ENCODE data around the gene WDR89. TPM values are rescaled to one million over a fixed set of nuclear protein-coding genes. Genes with fewer than 3 reads are reported as not detected.

Gene WDR89
- total and polyA plus RNA-seq, 7 experiments from 2014 or later = 12.6 to 44.1 (median 24.0) TPM

DNA sequence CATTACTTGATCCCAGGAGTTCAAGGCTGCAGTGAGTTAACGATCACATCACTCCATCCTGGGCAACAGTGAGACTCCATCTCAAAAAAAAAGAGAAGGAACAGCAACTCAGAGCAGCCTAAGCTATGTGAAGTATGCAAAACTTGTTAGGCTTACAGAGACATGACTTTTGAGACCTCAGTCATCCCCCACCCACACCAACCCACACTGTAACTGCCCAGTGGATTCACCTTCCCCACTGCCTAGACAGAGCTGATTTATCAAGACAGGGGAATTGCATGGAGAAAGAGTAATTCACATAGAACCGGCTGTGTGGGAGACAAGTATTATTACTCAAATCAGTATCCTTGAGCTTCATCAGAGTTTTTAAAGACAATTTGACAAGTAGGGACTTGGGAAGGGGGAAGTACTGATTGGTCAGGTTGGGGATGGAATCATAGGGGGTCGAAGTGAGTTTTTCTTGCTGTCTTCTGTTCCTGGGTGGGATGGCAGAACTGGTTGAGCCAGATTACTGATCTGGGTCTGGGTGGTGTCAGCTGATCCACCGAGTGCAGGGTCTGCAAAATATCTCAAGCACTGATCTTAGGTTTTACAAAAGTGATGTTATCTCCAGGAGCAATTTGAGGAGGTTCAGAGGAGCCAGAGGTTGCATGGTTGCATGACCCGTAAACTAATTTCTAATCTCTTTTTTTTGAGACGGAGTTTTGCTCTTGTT lies 6.2 kb upstream of the WDR89 start:
- ChIA-PET POLR2A (interaction anchor here (0.7 to 7.6 kb wide), 6 partner anchors 13 to 1233 kb away, joined by 3 to 105 read pairs (median 4); partner anchors contain the start of gene SGPP1), CTCF (interaction anchor here (0.7 to 5.6 kb wide), 3 partner anchors 8 to 122 kb away, joined by 3 to 18 read pairs (median 4); no protein-coding TSS in a partner anchor)
- Histone ChIP-seq H3K4me3 (ENCODE audit: low read length) (no peak overlapping the region), H3K27ac (ENCODE audit: low read depth, low read length) (no peak overlapping the region), H3K4me1 (ENCODE audit: control insufficient read depth in 2 of 2, insufficient read depth in 2 of 2, low read length in 2 of 2) (peaks cover 27 to 54% of the 10 kb centered on the region in 2 donors), H3K27me3 (ENCODE audit: control insufficient read depth in 2 of 2, insufficient read depth in 2 of 2, low read length in 2 of 2) (no peaks in the 10 kb centered on the region), H3K36me3 (ENCODE audit: control insufficient read depth in 2 of 3, insufficient read depth in 3 of 3, low read length in 3 of 3) (no peaks in the 10 kb centered on the region), H3K9me3 (ENCODE audit: control insufficient read depth in 2 of 3, low read length in 3 of 3) (no peaks in the 10 kb centered on the region)
- DNase-seq (no peak), ATAC-seq (no peak)
- peaks cover 21 to 79% (median 50%) of the 10 kb centered on the region in 7 donors for H3K4me1 Mint-ChIP-seq
- peak overlapping the region in 8 of 9 donors; percentile 56 to 100 (median 89) for H3K27ac Mint-ChIP-seq
- peaks cover 0 to 34% (median 18%) of the 10 kb centered on the region in 5 donors for H3K36me3 Mint-ChIP-seq
- intact Hi-C loops (cut with micrococcal nuclease) = no loop called here
- H3K27me3 Mint-ChIP-seq = no peaks in the 10 kb centered on the region
- H3K9me3 Mint-ChIP-seq = peaks cover 0 to 5% (median 0%) of the 10 kb centered on the region in 11 donors
- H3K4me3 Mint-ChIP-seq = peak overlapping the region in 5 of 10 donors; percentile 23 to 42 (median 35)

DNA sequence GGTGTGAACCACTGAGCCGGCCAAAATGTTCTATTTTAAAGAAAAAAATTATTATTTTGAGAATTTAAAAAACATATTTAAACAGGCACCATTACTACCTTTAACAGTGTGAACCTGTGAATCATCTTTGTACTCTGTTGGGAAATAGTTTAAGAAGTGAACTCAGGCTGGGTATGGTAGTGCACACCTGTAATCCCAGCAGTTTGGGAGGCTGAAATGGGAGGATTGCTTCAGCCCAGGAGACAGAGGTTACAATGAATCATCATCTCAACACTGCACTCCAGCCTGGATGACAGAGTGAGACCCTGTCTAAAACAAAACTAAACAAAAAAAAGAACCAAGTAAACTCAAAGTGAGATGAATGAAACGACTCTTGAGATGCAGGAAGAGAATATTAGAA lies 3.1 kb upstream of the WDR89 start:
- Histone ChIP-seq H3K27ac (ENCODE audit: low read depth, low read length) (no peak overlapping the region), H3K27me3 (ENCODE audit: control insufficient read depth in 2 of 2, insufficient read depth in 2 of 2, low read length in 2 of 2) (no peaks in the 10 kb centered on the region), H3K4me3 (ENCODE audit: low read length) (no peak overlapping the region), H3K36me3 (ENCODE audit: control insufficient read depth in 2 of 3, insufficient read depth in 3 of 3, low read length in 3 of 3) (no peaks in the 10 kb centered on the region), H3K9me3 (ENCODE audit: control insufficient read depth in 2 of 3, low read length in 3 of 3) (no peaks in the 10 kb centered on the region), H3K4me1 (ENCODE audit: control insufficient read depth in 2 of 2, insufficient read depth in 2 of 2, low read length in 2 of 2) (peaks cover 16 to 35% of the 10 kb centered on the region in 2 donors)
- ChIA-PET CTCF (interaction anchor here (0.6 to 1.6 kb wide), 4 partner anchors 9 to 1270 kb away, joined by 3 to 4 read pairs (median 3); partner anchors contain the start of gene CHURC1), POLR2A (interaction anchor here (0.9 to 1.9 kb wide), 3 partner anchors 18 to 102 kb away, joined by 3 to 6 read pairs (median 4); partner anchors contain the start of gene PPP2R5E)
- DNase-seq (no peak), ATAC-seq (no peak)
- Mint-ChIP-seq H3K4me3 (peak overlapping the region in 2 of 10 donors; percentile 10 to 29), H3K9me3 (peaks cover 0 to 5% (median 0%) of the 10 kb centered on the region in 11 donors), H3K27ac (peak overlapping the region in 7 of 9 donors; percentile 14 to 89 (median 68)), H3K4me1 (peaks cover 14 to 59% (median 35%) of the 10 kb centered on the region in 7 donors), H3K36me3 (peaks cover 0 to 27% (median 12%) of the 10 kb centered on the region in 5 donors), H3K27me3 (no peaks in the 10 kb centered on the region)
- intact Hi-C loops (cut with micrococcal nuclease) = loop anchor here (5.0 kb wide), 7 partner anchors 167 to 1458 kb away; partner anchors contain the start of genes CHURC1 (in 1 of the 2), HSPA2 (in 1 of the 2), MAX (in 1 of the 2) and MTHFD1 (in 1 of the 2)

- H3K36me3 ChIP-seq (ENCODE audit: control insufficient read depth in 2 of 3, insufficient read depth in 3 of 3, low read length in 3 of 3) = no peaks in the 10 kb centered on the region
- no peaks in the 10 kb centered on the region for H3K27me3 ChIP-seq (ENCODE audit: control insufficient read depth in 2 of 2, insufficient read depth in 2 of 2, low read length in 2 of 2)
- intact Hi-C loops (cut with micrococcal nuclease) = loop anchor here (1.0 to 5.0 kb wide), 18 partner anchors 7 to 1460 kb away; partner anchors contain the start of genes MAX (in 2 of the 2), PPP2R5E (in 2 of the 2), SGPP1 (in 2 of the 2) and CHURC1 (in 1 of the 2)
- ChIA-PET CTCF (interaction anchor here (1.4 kb wide), 1 partner anchor 85 kb away, joined by 4 read pairs; the partner anchor contains the start of gene SGPP1), POLR2A (interaction anchor here (0.6 to 4.0 kb wide), 17 partner anchors 9 to 1272 kb away, joined by 3 to 127 read pairs (median 7); partner anchors contain the start of genes PPP2R5E, SGPP1 and ZBTB1)
- H3K27me3 Mint-ChIP-seq = no peaks in the 10 kb centered on the region
- DNase-seq = no peak
- H3K4me1 ChIP-seq (ENCODE audit: control insufficient read depth in 2 of 2, insufficient read depth in 2 of 2, low read length in 2 of 2) = peaks cover 17 to 31% of the 10 kb centered on the region in 2 donors
- peaks cover 0 to 32% (median 15%) of the 10 kb centered on the region in 5 donors for H3K36me3 Mint-ChIP-seq
- peak overlapping the region; percentile 95 for H3K27ac ChIP-seq (ENCODE audit: low read depth, low read length)
- peak overlapping the region; percentile 88 to 100 (median 97) for H3K27ac Mint-ChIP-seq
- H3K9me3 Mint-ChIP-seq = peaks cover 0 to 2% (median 0%) of the 10 kb centered on the region in 11 donors
- peaks cover 22 to 63% (median 46%) of the 10 kb centered on the region in 7 donors for H3K4me1 Mint-ChIP-seq
- H3K4me3 Mint-ChIP-seq = peak overlapping the region; percentile 84 to 98 (median 91)
- H3K9me3 ChIP-seq (ENCODE audit: control insufficient read depth in 2 of 3, low read length in 3 of 3) = no peaks in the 10 kb centered on the region
- no peak for ATAC-seq
- peak overlapping the region; percentile 75 for H3K4me3 ChIP-seq (ENCODE audit: low read length)
Observed at GRCh38 chr14:63642656-63643382, 1.1 kb upstream of the WDR89 start.

GRCh38 chr14:63642229-63642611 lies 549 bp upstream of the WDR89 start:
- Mint-ChIP-seq H3K9me3 (peaks cover 0 to 1% (median 0%) of the 10 kb centered on the region in 11 donors), H3K36me3 (peaks cover 0 to 30% (median 13%) of the 10 kb centered on the region in 5 donors), H3K4me1 (peaks cover 23 to 63% (median 46%) of the 10 kb centered on the region in 7 donors), H3K27me3 (no peaks in the 10 kb centered on the region), H3K4me3 (peak overlapping the region; percentile 84 to 98 (median 91)), H3K27ac (peak overlapping the region; percentile 88 to 100 (median 97))
- DNase-seq = peak in 8 of 9 donors; percentile 46 to 95 (median 92)
- intact Hi-C loops (cut with micrococcal nuclease) = loop anchor here (1.0 to 5.0 kb wide), 18 partner anchors 8 to 1461 kb away; partner anchors contain the start of genes MAX (in 2 of the 2), PPP2R5E (in 2 of the 2), SGPP1 (in 2 of the 2) and CHURC1 (in 1 of the 2)
- Histone ChIP-seq H3K27ac (ENCODE audit: low read depth, low read length) (peak overlapping the region; percentile 95), H3K4me1 (ENCODE audit: control insufficient read depth in 2 of 2, insufficient read depth in 2 of 2, low read length in 2 of 2) (peaks cover 17 to 28% of the 10 kb centered on the region in 2 donors), H3K27me3 (ENCODE audit: control insufficient read depth in 2 of 2, insufficient read depth in 2 of 2, low read length in 2 of 2) (no peaks in the 10 kb centered on the region), H3K9me3 (ENCODE audit: control insufficient read depth in 2 of 3, low read length in 3 of 3) (no peaks in the 10 kb centered on the region), H3K4me3 (ENCODE audit: low read length) (peak overlapping the region; percentile 75), H3K36me3 (ENCODE audit: control insufficient read depth in 2 of 3, insufficient read depth in 3 of 3, low read length in 3 of 3) (no peaks in the 10 kb centered on the region)
- peak; percentile 75 for ATAC-seq
- ChIA-PET POLR2A (interaction anchor here (0.6 to 4.0 kb wide), 20 partner anchors 9 to 862 kb away, joined by 3 to 127 read pairs (median 6); partner anchors contain the start of genes PPP2R5E, SGPP1 and ZBTB1), CTCF (interaction anchor here (1.2 to 1.4 kb wide), 2 partner anchors 8 to 85 kb away, joined by 4 to 6 read pairs; partner anchors contain the start of gene SGPP1)

DNA sequence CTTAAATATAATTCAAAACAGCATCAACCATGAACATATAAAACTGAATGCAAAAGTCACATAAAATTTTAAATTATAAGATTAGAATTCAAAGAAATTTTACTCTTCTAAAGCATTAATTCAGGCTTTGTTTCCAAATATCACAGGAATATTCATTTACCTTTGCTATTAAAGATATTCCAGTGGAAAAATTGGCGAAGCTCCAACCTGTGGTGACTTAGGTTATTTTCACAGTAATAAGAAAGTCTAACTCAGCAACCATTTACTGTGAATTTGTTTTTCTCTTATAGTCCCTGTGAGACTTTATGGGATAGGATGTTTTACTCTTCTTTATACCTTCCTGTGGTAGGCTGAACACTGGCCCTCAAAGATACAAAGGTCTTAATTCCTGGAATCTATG lies 3.2 kb downstream of the WDR89 start:
- peaks cover 33 to 71% (median 57%) of the 10 kb centered on the region in 7 donors for H3K4me1 Mint-ChIP-seq
- H3K27me3 ChIP-seq (ENCODE audit: control insufficient read depth in 2 of 2, insufficient read depth in 2 of 2, low read length in 2 of 2) = no peaks in the 10 kb centered on the region
- H3K4me3 ChIP-seq (ENCODE audit: low read length) = no peak overlapping the region
- DNase-seq = no peak
- H3K36me3 Mint-ChIP-seq = peaks cover 12 to 51% (median 31%) of the 10 kb centered on the region in 5 donors
- H3K27me3 Mint-ChIP-seq = no peaks in the 10 kb centered on the region
- no peak overlapping the region for H3K27ac ChIP-seq (ENCODE audit: low read depth, low read length)
- H3K4me3 Mint-ChIP-seq = peak overlapping the region; percentile 8 to 84 (median 58)
- peaks cover 8 to 22% (median 15%) of the 10 kb centered on the region in 11 donors for H3K9me3 Mint-ChIP-seq
- peak overlapping the region in 8 of 9 donors; percentile 29 to 87 (median 46) for H3K27ac Mint-ChIP-seq
- H3K36me3 ChIP-seq (ENCODE audit: control insufficient read depth in 2 of 3, insufficient read depth in 3 of 3, low read length in 3 of 3) = no peaks in the 10 kb centered on the region
- intact Hi-C loops (cut with micrococcal nuclease) = loop anchor here in 1 of 2 donors (10.0 kb wide), 1 partner anchor 656 kb away; the partner anchor contains the start of gene ESR2
- POLR2A ChIA-PET = interaction anchor here (1.0 to 2.5 kb wide), 2 partner anchors 12 to 24 kb away, joined by 3 to 24 read pairs; no protein-coding TSS in a partner anchor
- ATAC-seq = no peak
- CTCF ChIA-PET = interaction anchor here (0.6 to 1.3 kb wide), 3 partner anchors 105 to 250 kb away, joined by 3 to 6 read pairs (median 5); no protein-coding TSS in a partner anchor
- H3K9me3 ChIP-seq (ENCODE audit: control insufficient read depth in 2 of 3, low read length in 3 of 3) = no peaks in the 10 kb centered on the region
- H3K4me1 ChIP-seq (ENCODE audit: control insufficient read depth in 2 of 2, insufficient read depth in 2 of 2, low read length in 2 of 2) = peaks cover 17 to 29% of the 10 kb centered on the region in 2 donors
